NOMO-1 (cell line): Measurements from ENCODE around the gene KIF1A.
"Not testable (repeated sequence)": the region's sequence is repeated elsewhere in the genome, so short reads cannot be mapped to it uniquely, and the experiment has no call there.

Source experiments
- DNase-seq, 2 experiments: peaks; one replicate each; lab custom pipeline; 2025; ENCODE audit not compliant: unreplicated experiment in 2 of 2; lab: John Stamatoyannopoulos, UW

KIF1A gene

DNA sequence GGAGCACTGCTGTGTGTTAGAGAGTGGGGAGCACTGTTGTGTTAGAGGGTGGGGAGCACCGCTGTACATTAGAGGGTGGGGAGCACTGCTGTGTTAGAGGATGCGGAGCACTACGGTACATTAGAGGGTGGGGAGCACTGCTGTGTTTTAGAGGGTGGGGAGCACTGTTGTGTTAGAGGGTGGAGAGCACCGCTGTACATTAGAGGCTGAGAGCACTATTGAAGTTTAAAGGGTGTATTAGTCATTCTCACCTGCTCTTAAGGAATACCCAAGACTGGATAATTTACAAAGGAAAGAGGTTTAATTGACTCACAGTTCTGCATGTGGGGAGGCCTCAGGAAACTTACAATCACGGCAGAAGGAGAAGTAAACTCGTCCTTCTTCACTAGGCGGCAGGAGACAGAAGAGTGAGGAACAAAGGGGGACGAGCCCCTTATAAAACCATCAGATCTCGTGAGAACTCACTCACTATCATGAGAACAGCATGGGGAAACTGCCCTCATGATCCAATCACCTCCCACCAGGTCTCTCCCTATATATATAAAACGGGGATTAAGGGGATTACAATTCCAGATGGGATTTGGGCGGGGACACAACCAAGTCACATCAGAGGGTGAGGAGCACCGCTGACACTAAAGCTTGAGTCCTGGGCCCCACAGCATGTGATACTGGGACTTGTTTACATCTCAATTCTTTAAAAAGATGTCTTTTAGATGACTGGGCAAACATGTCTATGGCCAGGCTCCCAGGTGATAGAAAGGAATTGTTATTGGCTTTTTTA lies 29.1 kb upstream of the KIF1A start:
- DNase-seq = no peak

DNA sequence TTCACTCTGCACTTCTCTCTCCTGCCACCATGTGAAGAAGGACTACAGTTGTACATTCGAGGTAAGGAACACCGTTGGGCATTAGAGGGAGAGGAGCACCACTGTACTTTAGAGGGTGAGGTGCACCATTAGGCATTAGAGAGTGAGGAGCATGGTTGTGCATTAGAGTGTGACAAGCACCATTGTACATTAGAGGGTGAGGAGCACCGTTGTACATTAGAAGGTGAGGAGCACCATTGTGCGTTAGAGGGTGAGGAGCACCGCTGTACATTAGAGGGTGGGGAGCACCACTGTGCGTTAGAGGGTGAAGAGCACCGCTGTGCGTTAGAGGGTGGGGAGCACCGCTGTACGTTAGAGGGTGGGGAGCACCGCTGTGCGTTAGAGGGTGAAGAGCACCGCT lies 27.8 kb upstream of the KIF1A start:
- no peak for DNase-seq

DNA sequence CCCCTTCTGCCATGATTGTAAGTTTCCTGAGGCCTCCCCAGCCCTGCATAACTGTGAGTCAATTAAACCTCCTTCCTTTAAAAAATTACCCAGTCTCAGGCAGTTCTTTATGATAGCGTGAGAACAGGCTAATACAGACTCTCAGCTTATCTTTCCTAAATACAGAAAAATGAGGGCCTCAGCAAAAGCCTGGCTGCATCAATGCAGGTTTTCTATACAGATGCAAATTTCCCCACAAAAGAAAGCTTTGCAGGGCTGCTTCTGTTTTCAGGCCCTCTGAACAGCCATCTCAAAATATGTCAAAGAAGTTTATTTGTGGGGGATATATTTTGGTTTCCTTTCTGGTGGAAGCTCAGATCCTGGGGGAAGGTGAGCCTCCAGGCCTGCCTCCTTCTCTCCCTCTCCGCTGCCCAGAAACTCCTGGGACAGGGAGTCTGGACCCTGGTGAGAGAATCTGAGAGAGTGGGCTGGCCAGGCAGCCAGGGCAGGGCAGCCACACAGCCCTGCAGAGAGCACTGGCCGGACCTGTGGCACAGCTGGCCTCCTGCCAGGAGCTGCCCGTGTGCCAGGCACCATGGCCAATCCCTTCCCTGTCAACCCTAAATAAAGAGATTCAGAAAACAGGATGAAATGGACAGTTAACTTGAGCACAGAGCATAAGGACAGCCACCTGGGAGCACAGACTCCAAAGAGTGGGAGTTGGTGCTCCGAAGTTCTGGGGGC lies 27.0 kb upstream of the KIF1A start:
- no peak for DNase-seq

DNA sequence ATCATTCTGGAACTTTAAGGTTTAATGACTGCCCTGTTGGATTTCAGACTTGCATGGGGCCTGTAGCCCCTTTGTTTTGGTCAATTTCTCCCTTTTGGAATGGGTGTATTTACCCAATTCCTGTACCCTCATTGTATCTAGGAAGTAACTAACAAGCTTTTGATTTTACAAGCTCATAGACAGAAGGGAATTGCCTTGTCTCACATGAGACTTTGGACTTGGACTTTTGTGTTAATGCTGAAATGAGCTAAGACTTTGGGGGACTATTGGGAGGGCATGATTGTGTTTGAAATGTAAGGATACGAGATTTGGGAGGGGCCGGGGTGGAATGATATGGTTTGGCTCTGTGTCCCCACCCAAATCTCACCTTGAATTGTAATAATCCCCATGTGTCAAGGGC lies 26.3 kb upstream of the KIF1A start:
- DNase-seq = not testable (repeated sequence)

DNA sequence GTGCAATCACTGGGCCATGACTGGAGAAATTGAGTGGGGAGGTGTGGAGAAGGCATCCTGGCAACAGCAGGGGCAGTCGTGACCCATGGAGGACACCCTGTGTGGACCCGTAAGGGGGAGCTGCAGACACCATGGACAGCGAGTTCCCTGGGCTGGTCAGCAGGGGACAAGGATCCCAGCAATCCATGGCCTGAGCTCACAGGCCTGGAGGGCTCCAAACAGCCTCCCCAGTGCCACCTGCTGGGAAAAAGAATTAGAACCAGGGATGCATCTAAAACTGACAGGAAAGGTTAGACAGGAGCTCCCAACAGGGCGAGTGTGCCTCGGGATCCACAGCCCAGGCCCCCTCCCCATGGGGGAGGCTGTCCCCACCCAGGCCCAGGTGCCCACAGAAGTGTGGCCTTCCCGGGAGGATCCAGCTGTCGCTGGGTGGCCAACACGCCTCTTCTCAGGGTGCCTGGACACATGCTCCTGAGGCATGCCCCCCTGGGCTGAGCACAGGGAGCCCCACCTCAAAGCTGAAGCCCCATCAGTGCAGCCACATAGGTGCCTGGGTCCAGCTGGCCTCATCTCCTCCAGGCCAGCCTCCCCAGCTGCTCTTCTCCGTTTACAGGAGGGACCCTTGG lies 20.5 kb upstream of the KIF1A start:
- DNase-seq = peak in 1 of 2 experiments; percentile 17

DNA sequence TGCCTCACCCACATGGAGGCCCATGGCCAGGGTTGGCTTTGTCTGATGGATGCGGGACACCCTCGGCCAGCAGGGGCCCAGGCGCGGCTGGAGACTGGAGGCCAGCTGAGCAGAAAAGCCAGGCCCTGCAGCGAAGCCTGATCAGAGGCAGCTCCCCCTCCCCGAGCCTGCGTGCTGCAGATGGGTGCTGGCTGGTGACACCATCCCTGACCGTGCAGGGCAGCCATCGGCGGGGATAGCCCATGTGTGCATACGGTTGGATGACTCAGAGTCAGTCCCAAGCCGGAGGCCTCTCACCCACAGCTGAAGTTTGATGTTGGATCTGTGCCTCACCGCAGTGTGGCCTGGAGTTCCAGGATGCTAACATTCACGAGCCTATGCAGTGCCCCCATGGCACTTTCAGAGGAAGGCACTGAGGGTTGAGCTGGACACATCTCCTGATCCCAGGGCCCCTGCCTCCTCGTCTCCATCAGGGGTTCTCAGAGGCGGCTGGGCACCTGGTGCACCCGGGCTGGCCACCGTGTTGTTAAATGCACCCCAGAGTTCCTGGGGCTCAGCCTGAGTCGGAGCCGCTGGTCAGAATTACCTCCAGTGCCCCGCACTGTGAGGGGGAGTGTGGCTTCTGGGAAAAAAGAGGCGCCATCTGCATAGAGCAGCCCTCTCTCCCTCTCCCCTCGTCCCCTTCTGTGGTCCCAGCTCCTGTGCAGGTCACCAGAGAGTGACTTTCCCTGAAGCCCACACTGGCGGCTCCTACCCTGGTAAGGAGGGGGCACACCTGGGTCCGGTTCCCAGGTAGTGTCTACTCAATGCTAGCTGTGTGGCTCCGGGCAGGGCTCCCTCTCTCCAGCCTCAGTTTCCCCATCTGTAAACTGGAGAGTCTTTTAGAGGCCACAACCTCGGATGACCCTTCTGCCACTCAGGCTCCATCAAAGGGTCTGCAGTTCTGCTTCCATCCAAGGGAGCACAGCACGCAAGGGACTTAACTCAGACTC lies 19.4 kb upstream of the KIF1A start:
- no peak for DNase-seq

DNA sequence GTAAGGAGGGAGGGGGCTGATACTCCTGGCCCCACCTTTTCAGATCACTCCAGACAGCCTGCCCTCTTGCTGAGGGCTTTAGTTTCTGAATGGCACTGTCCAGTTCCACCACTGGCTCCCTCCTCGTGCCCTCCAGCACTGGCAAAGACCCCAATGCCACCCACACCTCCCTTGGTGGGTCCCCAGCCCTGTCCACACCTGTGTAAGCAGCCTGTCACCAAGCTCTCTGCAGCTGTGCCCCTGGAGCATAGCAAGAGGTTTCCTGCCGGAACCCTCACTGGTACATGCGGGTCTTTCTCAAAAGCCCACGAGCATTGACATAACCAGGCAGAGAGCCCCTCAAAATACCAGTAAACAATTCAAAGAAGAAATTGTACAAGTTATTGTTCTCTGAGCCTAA lies 17.6 kb upstream of the KIF1A start:
- DNase-seq = no peak

DNA sequence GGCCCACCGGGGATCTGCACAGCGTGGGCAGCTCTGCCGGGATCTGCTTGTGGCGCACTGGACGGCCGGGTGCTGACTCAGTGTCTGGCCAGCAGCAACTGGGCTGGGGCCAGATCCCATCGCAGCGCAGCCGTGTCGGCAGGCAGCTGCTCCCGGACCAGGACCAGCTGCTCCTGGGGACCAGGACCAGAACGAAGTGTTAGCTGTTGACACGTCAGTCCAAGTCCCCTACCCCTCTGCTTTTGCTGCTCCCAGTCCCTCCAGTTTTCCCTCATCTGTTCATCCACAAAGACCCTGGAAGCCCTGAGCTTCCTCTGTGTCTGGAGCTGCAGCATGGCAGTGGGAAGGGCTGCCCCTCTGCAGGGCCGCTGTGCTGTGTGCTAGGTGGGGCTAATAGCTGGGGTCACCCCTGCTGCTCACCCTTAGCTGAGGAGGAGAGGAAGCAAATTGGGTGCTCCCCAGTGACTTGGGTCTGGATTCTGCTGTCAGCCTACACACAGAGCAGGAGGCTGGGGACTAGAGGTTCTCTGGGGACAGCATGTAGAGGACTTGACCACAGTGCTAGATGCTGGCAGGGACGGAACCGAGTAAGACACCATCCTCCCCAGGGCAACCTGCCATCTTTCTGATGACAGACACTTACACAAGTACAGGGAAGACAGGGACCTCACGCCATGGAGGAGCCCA lies 16.9 kb upstream of the KIF1A start:
- DNase-seq = no peak

DNA sequence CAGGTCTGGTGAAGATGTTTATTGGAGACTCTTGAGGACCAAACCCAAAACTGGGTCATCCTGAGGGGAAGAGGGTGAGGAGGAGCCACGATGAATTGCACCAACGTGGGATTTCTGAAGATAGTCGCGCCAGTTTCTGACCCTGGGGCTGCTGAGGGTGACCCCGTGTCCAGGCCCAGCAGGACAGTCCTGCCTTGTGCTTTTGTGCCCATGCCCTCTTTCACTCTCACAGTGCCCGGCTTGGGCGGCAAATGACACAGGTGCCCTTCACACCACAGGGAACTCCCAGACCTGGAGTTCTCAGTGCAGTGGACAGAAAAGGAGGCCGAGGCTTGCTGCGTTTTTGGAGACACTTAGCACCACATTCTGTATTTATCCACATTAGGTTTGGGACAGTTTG lies 15.5 kb upstream of the KIF1A start:
- DNase-seq = no peak

DNA sequence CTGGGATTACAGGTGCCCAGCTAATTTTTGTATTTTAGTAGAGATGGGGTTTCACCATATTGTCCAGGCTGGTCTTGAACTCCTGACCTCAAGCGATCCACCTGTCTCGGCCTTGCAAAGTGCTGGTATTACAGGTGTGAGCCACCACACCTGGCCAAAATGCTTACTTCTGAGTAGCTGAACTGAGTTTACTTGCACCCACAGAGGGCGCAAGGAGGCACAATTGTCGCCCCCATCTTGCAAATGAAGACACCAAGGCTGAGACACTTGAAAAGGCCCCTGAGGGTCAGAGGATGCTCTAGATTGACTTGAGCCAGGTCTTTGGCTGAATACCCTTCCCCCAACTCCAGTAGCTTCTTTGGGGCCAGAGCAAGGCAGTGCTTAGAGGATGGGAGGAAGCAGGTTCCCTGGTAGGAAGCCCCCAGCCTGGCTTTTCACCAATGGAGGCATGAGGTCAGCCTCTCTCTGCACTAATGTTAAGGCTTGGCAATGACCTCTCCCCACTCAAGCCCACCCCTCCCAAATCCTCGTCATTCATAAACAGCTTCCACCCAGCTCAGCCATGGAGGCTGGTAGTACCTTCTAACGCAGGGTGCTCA lies 14.5 kb upstream of the KIF1A start:
- no peak for DNase-seq

DNA sequence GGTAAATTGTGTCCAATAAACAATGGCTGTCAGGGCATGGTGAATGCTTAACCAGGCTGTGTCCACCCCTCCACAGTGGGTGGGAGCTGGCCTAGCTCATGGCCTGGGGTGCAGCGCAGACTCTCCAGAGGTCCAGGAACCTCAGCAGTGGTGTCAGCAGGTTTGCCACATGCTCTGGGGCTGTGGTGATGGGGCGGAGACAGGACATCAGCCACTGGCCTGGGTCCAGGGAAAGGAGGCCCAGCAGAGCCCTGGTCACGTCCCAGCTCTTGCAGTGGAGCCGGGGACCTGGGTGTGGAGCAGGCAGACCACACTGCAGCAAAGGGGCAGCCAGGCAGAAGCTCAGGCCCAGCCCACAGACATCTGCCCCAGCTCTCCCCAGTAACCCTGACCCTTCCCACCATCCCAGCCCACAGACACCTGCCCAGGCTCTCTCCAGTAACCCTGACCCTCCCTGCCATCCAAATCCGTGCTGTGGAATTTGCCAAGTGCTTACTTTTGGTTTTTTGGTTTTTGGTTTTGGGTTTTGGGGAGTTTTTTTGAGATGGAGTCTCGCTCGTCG lies 13.8 kb upstream of the KIF1A start:
- DNase-seq = no peak

DNA sequence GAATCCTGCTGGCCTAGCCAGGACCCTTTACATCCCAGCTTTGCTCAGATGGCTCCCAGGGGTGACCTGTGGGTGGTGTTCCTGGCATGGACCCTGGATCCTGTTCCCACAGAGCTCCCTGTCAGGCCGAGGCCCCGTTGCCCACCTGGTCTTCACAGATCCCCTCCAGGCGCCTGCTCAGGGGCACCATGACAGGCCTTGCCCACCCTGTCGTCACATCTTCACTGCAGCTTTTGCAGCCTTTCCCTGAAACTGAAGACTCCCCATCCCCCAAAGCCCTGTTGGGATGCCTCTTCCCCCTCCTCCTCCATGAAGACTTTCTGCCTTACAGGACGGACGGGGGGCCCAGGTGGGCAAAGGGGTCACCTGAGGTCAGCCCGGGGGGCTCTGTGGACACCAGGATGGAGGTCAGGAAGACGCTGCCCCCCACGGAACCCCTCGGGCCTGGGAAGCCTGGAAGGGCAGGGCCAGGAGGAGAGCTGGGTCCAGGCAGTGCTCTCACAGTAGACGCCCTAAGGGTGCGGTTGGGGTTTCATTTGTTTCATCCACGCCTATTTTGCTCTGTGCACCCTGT lies 13.0 kb upstream of the KIF1A start:
- no peak for DNase-seq

DNA sequence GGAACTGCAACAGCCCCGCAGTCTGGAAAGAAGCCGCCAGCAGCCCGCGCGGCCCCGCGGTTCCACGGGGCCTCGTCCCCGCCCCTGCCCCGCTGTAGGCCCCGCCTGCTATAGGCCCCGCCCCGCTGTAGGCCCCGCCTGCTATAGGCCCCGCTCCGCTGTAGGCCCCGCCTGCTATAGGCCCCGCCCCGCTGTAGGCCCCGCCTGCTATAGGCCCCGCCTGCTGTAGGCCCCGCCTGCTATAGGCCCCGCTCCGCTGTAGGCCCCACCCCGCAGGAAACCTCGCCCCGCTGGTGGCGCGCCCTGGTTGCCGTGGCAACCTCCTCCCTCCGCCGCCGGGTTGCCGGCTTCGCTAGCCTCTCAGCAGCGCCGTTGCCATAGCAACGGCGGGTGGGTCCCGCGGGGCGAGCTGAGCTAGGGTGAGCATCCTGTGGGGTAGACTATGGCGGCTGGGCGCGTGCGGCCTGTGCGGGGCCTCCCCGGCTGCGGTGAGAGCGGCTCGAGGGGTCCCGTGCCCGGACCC lies 12.2 kb upstream of the KIF1A start:
- DNase-seq = peak; percentile 92

DNA sequence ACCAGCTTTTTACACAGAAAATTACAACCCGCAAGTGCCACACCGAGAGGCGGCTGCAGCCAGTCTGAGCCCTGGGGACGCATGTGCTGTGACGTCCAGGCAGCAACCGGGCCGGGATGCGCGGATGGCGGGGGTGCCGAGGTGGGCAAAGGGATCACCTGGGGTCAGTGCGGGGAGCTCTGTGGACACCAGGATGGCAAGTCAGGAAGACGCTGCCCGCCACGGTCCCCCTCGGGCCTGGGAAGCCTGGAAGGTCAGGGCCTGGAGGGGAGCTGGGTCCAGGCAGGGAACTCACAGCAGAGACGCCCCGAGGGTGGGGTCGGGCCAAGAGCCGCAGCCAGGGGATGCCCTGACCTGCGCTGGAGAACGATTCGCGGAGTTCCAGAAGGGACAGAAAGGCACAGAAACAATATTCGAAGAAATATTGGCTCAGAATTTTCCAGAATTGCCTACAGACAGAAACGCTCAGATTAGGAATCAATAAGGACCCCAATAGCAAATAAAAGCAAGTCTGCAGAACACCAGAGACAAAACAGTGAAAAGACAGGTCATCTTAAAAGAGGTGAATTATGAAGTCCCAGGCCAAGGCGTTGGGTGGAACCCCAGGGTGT lies 11.7 kb upstream of the KIF1A start:
- DNase-seq = no peak

DNA sequence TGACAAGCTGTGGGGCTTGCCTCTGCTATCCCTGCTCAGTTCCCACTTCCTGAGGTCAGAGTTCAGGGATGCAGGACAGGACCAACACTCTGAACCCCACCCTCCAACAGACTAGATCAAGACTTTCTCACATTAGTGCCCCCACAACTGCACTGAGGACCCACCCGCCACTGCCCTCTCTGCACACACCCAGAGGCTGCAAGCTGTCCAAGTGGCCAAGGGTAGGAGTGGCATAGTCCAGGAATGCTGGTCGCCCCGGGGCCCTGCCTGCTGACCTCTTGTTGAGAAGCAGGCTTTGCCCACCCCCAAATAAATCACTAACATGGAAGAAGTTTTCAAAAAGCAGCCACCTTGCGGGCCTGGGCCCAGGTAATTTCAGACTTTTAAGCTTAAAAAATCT lies 5.5 kb upstream of the KIF1A start:
- no peak for DNase-seq

DNA sequence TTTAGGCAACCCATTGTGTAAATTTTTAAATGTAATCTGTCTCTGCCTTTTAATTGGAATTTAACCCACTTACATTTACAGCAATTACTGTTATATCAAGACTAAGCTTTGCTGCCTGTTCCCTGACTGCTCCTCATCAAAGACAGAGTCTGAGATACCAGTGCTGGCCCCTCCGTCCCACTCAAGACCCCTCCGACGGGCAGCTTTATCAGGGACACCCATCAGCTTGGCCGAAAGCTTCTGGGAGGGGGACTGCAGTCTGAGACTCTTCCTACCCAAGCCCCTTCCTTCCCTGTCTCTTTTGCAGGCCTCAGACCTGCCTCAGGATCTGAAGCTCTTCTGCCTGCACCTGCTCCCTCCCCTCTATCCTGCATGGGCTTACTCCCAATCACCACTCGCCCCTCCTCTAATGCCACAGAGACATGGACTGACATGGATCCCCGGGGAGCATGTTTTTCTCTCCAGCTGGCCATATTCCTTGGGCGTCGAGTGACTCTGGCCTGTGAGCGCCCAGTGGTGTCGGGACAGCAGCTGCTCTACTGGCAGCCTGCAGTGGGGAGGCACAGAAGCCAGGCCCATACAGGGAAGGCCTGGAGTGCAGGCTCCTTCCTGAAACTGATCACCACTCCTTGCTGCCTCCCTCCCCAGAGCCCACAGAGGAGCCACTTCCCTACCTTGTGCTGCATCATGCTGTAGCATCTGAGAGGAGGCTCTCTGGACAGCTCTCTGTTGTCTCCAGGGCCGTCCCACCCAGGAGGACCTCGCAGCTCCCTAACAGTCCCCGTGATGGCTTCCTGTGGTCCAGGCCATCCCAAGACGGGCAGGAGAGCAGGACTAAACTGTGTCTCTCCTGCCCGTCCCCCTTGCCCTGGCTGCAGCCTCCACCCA lies 3.7 kb upstream of the KIF1A start:
- DNase-seq = no peak

DNA sequence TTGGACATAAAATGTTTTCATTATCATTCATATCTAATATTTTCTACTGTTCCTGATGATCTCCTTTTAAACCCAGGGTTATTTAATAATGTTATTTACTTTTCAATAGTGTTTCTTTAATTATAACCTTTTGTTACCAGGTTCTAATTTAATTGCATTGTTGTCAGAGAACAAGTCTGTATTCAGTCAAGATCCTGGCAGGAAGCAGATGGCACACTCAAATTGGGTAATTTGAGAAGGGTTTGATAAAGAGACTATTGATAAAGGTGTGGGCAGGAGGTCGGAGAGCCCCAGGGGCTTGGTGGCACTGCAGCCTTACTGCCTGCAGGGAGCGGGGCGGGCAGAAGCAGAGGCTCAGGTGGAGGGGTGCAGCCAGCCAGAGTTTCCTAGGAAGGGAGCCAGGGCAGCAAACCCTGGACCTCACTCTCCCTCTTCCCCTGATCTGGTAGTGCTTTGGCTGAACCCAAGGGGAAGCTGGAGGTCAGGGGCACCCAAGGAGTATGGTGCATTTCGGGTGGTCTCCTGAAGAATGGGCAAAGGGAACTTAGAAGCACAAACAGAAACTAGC lies 2.3 kb upstream of the KIF1A start:
- DNase-seq = no peak
